Large intestine (tissue), 3 donors: ENCODE measurements around the gene TIMM10. TPM values are rescaled to one million over a fixed set of nuclear protein-coding genes. Genes with fewer than 3 reads are reported as not detected.

Source experiments
- DNase-seq, 2 donors: peaks; one replicate each; pipeline versions ENCODE4 v3.0.0 to v3.0.0-alpha.2; 2013
- H3K27ac ChIP-seq: one replicate; pipeline ENCODE4 v1.5.1; 2013; ENCODE audit warnings: low read length
- H3K27me3 ChIP-seq: 2 replicates; pipeline ENCODE4 v1.6.1; 2013; ENCODE audit warnings: low read length; ENCODE audit not compliant: control insufficient read depth, insufficient read depth
- H3K36me3 ChIP-seq: 2 replicates; pipeline ENCODE4 v1.6.1; 2013; ENCODE audit warnings: low read length; ENCODE audit not compliant: control insufficient read depth, insufficient read depth
- H3K4me1 ChIP-seq: one replicate; pipeline ENCODE4 v1.6.1; 2013; ENCODE audit warnings: low read length; ENCODE audit not compliant: control insufficient read depth, insufficient read depth
- H3K4me3 ChIP-seq: one replicate; pipeline ENCODE4 v1.5.1; 2013; ENCODE audit warnings: low read length
- H3K9me3 ChIP-seq: one replicate; pipeline ENCODE4 v1.6.1; 2013; ENCODE audit warnings: mild to moderate bottlenecking, low read depth, low read length, moderate library complexity; ENCODE audit not compliant: control insufficient read depth
- WGBS: methylation state at CpG from one replicate; pipeline ENCODE4 v1.1.5; 2013; ENCODE audit warnings: low lambda C conversion rate; ENCODE audit not compliant: insufficient coverage; 5-methylcytosine and 5-hydroxymethylcytosine counted together
- polyA plus RNA-seq: library from polyadenylated mRNA; unstranded; fragments of 120-200 nt; gene quantifications from one replicate; pipeline ENCODE4 v1.2.1, GENCODE V29; 2013

Gene TIMM10
- polyA plus RNA-seq, 1 donor, result 29.8 TPM

- Histone ChIP-seq H3K4me3 (peak overlapping the region; percentile 66), H3K36me3 (no peaks in the 10 kb centered on the region), H3K27me3 (no peaks in the 10 kb centered on the region), H3K9me3 (no peaks in the 10 kb centered on the region), H3K4me1 (peaks cover 9% of the 10 kb centered on the region), H3K27ac (no peak overlapping the region)
- WGBS, result no CpG with 5 or more reads among the region's 5 CpGs
- no peak for DNase-seq
These were observed 14.5 kb downstream of the TIMM10 start for GRCh38 chr11:57516061-57516443.

- no CpG with 5 or more reads among the region's 66 CpGs for WGBS
- DNase-seq, result peak in 1 of 2 donors; percentile 59
These were observed 15.1 kb downstream of the TIMM10 start, which contains the start of gene SLC43A1 for GRCh38 chr11:57515332-57516060. Gene SLC43A1 (minus strand): TSS chr11:57515702. CDS start chr11:57514111, 1,591 bp downstream.

GRCh38 chr11:57514538-57515331 lies 15.8 kb downstream of the TIMM10 start:
- Histone ChIP-seq H3K27ac (no peak overlapping the region), H3K36me3 (no peaks in the 10 kb centered on the region), H3K4me3 (peak overlapping the region; percentile 66), H3K4me1 (peaks cover 9% of the 10 kb centered on the region), H3K9me3 (no peaks in the 10 kb centered on the region), H3K27me3 (no peaks in the 10 kb centered on the region)
- WGBS, result no CpG with 5 or more reads among the region's 57 CpGs
- DNase-seq, result peak in 1 of 2 donors; percentile 68

More at GRCh38 chr11:57515332-57516060, 15.1 kb downstream of the TIMM10 start, which contains the start of gene SLC43A1:
- Histone ChIP-seq H3K9me3 (no peaks in the 10 kb centered on the region), H3K27ac (no peak within 1 kb of the TSS), H3K36me3 (no peaks in the 10 kb centered on the region), H3K27me3 (no peaks in the 10 kb centered on the region), H3K4me3 (peak within 1 kb of the TSS; percentile 66), H3K4me1 (peaks cover 9% of the 10 kb centered on the region)

GRCh38 chr11:57513911-57514537 lies 16.5 kb downstream of the TIMM10 start:
- DNase-seq, result peak in 1 of 2 donors; percentile 68
- Histone ChIP-seq H3K4me1 (peaks cover 9% of the 10 kb centered on the region), H3K9me3 (no peaks in the 10 kb centered on the region), H3K4me3 (peak overlapping the region; percentile 66), H3K27ac (no peak overlapping the region), H3K36me3 (no peaks in the 10 kb centered on the region), H3K27me3 (no peaks in the 10 kb centered on the region)
- WGBS, result no CpG with 5 or more reads among the region's 35 CpGs

GRCh38 chr11:57513452-57513795 lies 17.1 kb downstream of the TIMM10 start:
- H3K4me1 ChIP-seq, result peaks cover 9% of the 10 kb centered on the region
- H3K9me3 ChIP-seq, result no peaks in the 10 kb centered on the region
- H3K4me3 ChIP-seq, result no peak overlapping the region
- H3K36me3 ChIP-seq, result no peaks in the 10 kb centered on the region
- no peak overlapping the region for H3K27ac ChIP-seq
- H3K27me3 ChIP-seq, result no peaks in the 10 kb centered on the region
- no CpG with 5 or more reads among the region's 1 CpG for WGBS
- DNase-seq, result no peak

GRCh38 chr11:57512646-57513451 lies 17.7 kb downstream of the TIMM10 start:
- H3K9me3 ChIP-seq, result no peaks in the 10 kb centered on the region
- H3K36me3 ChIP-seq, result no peaks in the 10 kb centered on the region
- no peak overlapping the region for H3K27ac ChIP-seq
- no CpG with 5 or more reads among the region's 12 CpGs for WGBS
- H3K4me1 ChIP-seq, result peaks cover 9% of the 10 kb centered on the region
- no peak overlapping the region for H3K4me3 ChIP-seq
- H3K27me3 ChIP-seq, result no peaks in the 10 kb centered on the region
- DNase-seq, result no peak

- no peaks in the 10 kb centered on the region for H3K36me3 ChIP-seq
- H3K27ac ChIP-seq, result no peak overlapping the region
- H3K9me3 ChIP-seq, result no peaks in the 10 kb centered on the region
- no peak overlapping the region for H3K4me3 ChIP-seq
- no peak for DNase-seq
- WGBS, result no CpG with 5 or more reads among the region's 6 CpGs
- H3K27me3 ChIP-seq, result no peaks in the 10 kb centered on the region
- peaks cover 9% of the 10 kb centered on the region for H3K4me1 ChIP-seq
These were observed 18.7 kb downstream of the TIMM10 start for GRCh38 chr11:57511741-57512430.

- Histone ChIP-seq H3K36me3 (no peaks in the 10 kb centered on the region), H3K4me3 (no peak overlapping the region), H3K27me3 (no peaks in the 10 kb centered on the region), H3K4me1 (no peaks in the 10 kb centered on the region), H3K27ac (no peak overlapping the region), H3K9me3 (no peaks in the 10 kb centered on the region)
- WGBS, result 83% methylated on average over 1 of the region's 7 CpGs
- DNase-seq, result no peak
These were observed 22.0 kb downstream of the TIMM10 start for GRCh38 chr11:57508341-57509170.

GRCh38 chr11:57506522-57506921 lies 24.0 kb downstream of the TIMM10 start:
- no peak overlapping the region for H3K4me3 ChIP-seq
- H3K4me1 ChIP-seq, result no peaks in the 10 kb centered on the region
- no peak for DNase-seq
- WGBS, result no CpG with 5 or more reads among the region's 1 CpG
- no peaks in the 10 kb centered on the region for H3K9me3 ChIP-seq
- no peaks in the 10 kb centered on the region for H3K27me3 ChIP-seq
- H3K27ac ChIP-seq, result no peak overlapping the region
- no peaks in the 10 kb centered on the region for H3K36me3 ChIP-seq
